T-helper 1 cell treated with Interleukin-12 subunit alpha and Interleukin-12 subunit beta and Interleukin-4 antibody, amounts not matched to agents 30 ng/mL and 1 ng/mL, for 36 hours (primary cell): ENCODE measurements around the gene PRSS22. TPM values are rescaled to one million over a fixed set of nuclear protein-coding genes. Genes with fewer than 3 reads are reported as not detected.

Source experiments
- intact Hi-C: fragments of 100-400 bp; cut with micrococcal nuclease; formaldehyde crosslinking; loops from one replicate; pipeline ENCODE4 v1.15.1; 2024
- total RNA-seq: library from RNA; stranded (reverse); gene quantifications from 2 replicates; pipeline ENCODE4 v1.2.3, GENCODE V29; 2022

PRSS22 gene
- total RNA-seq, 1 donor from 2014 or later: not detected

- intact Hi-C loops: no loop called here
Observed at GRCh38 chr16:2829501-2830354, 28.2 kb downstream of the PRSS22 start, which contains the start of gene ZG16B. Gene ZG16B, plus strand, starts transcription at chr16:2830303. Its CDS starts 139 bp downstream, at chr16:2830442.

GRCh38 chr16:2828876-2829430 lies 29.0 kb downstream of the PRSS22 start:
- intact Hi-C loops: no loop called here

- intact Hi-C loops: no loop called here
Observed at GRCh38 chr16:2828521-2828840, 29.5 kb downstream of the PRSS22 start.

- intact Hi-C loops: no loop called here
Observed at GRCh38 chr16:2827831-2828520, 30.0 kb downstream of the PRSS22 start.

GRCh38 chr16:2827374-2827791 lies 30.6 kb downstream of the PRSS22 start:
- intact Hi-C loops: no loop called here

- intact Hi-C loops: no loop called here
Observed at GRCh38 chr16:2826591-2827373, 31.2 kb downstream of the PRSS22 start.

- intact Hi-C loops: no loop called here
Observed at GRCh38 chr16:2825906-2826305, 32.1 kb downstream of the PRSS22 start.

GRCh38 chr16:2825049-2825742 lies 32.8 kb downstream of the PRSS22 start:
- intact Hi-C loops: no loop called here

GRCh38 chr16:2824626-2825025 lies 33.3 kb downstream of the PRSS22 start:
- intact Hi-C loops: no loop called here

GRCh38 chr16:2822496-2822895 lies 35.5 kb downstream of the PRSS22 start:
- intact Hi-C loops: no loop called here

GRCh38 chr16:2822158-2822495 lies 35.8 kb downstream of the PRSS22 start:
- intact Hi-C loops: no loop called here

GRCh38 chr16:2821487-2822157 lies 36.3 kb downstream of the PRSS22 start:
- intact Hi-C loops: no loop called here

- intact Hi-C loops: no loop called here
Observed at GRCh38 chr16:2820836-2821486, 37.0 kb downstream of the PRSS22 start.

GRCh38 chr16:2819939-2820835 lies 37.8 kb downstream of the PRSS22 start:
- intact Hi-C loops: no loop called here

GRCh38 chr16:2819179-2819938 lies 38.6 kb downstream of the PRSS22 start:
- intact Hi-C loops: no loop called here

- intact Hi-C loops: no loop called here
Observed at GRCh38 chr16:2818272-2818876, 39.6 kb downstream of the PRSS22 start.

- intact Hi-C loops: loop anchor here (1.0 kb wide), 1 partner anchor 51 kb away; no protein-coding TSS in a partner anchor
Observed at GRCh38 chr16:2817340-2818271, 40.4 kb downstream of the PRSS22 start.
